ENCODE results near the gene GUCA2A. TPM values are rescaled to one million over a fixed set of nuclear protein-coding genes. Genes with fewer than 3 reads are reported as not detected.

Gene GUCA2A
- total and polyA plus RNA-seq, 2 of the 4 experiments (the other 2 are of a cell fraction) = not detected

DNA sequence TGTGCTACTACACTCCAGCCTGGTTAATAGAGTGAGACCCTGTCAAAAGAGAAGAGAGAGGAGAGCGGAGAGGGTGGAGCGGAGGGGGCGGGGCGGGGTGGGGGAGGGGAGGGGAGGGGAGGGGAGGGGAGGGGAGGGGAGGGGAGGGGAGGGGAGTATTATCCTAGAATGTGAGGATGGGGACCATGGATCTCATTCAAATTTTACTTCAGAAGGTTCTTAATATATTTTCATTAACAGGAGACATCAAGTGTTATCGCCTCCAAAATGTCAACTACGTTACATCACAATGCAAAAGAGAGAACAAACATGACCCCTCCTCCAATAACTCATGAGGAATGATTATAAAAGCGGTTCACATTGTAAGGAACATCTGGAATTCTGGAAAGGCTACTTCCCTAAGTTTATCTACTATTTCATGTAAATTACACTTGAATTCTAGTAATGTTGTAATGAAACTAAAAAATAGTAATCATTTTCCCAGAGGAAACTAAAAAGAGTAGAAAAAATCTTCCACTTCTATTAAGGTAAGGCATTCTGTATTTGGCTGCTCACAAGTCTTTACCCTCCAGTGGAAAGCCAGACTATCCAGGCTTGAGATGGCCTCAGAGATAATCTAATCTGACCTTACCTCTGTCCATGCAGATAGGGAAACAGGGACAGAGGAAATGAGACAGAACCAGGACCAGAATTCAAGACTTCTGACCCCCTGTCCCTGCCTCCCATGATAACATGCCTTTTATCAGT, 18.8 kb upstream of the GUCA2A start:
- H3K36me3 ChIP-seq (ENCODE audit: control insufficient read depth, insufficient read depth, low read length) = peaks cover 19% of the 10 kb centered on the region
- intact Hi-C loops (cut with micrococcal nuclease) = no loop called here
- no peak overlapping the region for H4K91ac ChIP-seq (ENCODE audit: insufficient read depth, low read depth, low read length)
- no peak overlapping the region for H2AK9ac ChIP-seq (replicated peaks; ENCODE audit: low read depth, low read length, poor library complexity)
- no peak overlapping the region for H3K56ac ChIP-seq (ENCODE audit: extremely low read depth, insufficient read depth, low read length)
- POLR2A ChIA-PET (ENCODE audit: unreplicated experiment) = no interaction called here
- H3K18ac ChIP-seq (ENCODE audit: low read depth, low read length) = no peak overlapping the region
- H3K14ac ChIP-seq (replicated peaks; ENCODE audit: low read depth, low read length) = no peak overlapping the region
- H3K27me3 ChIP-seq (ENCODE audit: control insufficient read depth, insufficient read depth, low read length) = no peaks in the 10 kb centered on the region
- WGBS, 2 experiments (ENCODE audit: extremely low coverage in 2 of 2, insufficient read length in 1 of 2) = no CpG with 5 or more reads among the region's 7 CpGs
- no peak overlapping the region for H4K5ac ChIP-seq (ENCODE audit: low read depth, low read length)
- 0 out of 2 replicates have a peak, but pooled peaks cover 2% of the 10 kb centered on the region for H3K9me1 ChIP-seq (ENCODE audit: insufficient read depth, low read length)
- BruUV-seq (replicated peaks) = no TSS peak
- no peak overlapping the region for H2BK15ac ChIP-seq (ENCODE audit: low read depth, low read length)
- in situ Hi-C loops (cut with MboI; ENCODE audit: low sequenced_read_pairs) = no loop called here
- H2BK20ac ChIP-seq (ENCODE audit: low read depth, low read length) = no peak overlapping the region
- H3K4me1 ChIP-seq (ENCODE audit: control insufficient read depth, insufficient read depth, low read length) = peaks cover 4% of the 10 kb centered on the region
- H3K4me3 ChIP-seq (ENCODE audit: insufficient read depth, low read depth, low read length) = no peak overlapping the region
- H3K4ac ChIP-seq (ENCODE audit: low read depth, low read length) = no peak overlapping the region
- dilution Hi-C loops (cut with HindIII; ENCODE audit: low sequenced_read_pairs, unreplicated experiment) = no loop called here
- H3K4me2 ChIP-seq (ENCODE audit: low read depth, low read length) = no peak overlapping the region
- no peak overlapping the region for H2BK120ac ChIP-seq (ENCODE audit: low read depth, low read length)
- ATAC-seq (ENCODE audit: low read depth) = no peak
- H3K27ac ChIP-seq (ENCODE audit: insufficient read depth, low read length) = no peak overlapping the region
- no peak for TF ChIP-seq NFE2L2 (IDR thresholded peaks at IDR 0.05; ENCODE audit: low read depth, low read length)
- no peak for TF ChIP-seq FOS (IDR thresholded peaks at IDR 0.05; ENCODE audit: low read depth, low read length)
- H2AFZ ChIP-seq (replicated peaks; ENCODE audit: low read length, poor library complexity) = no peak overlapping the region
- H3K9me3 ChIP-seq (ENCODE audit: control insufficient read depth, insufficient read depth, low read length) = no peaks in the 10 kb centered on the region
- H2AK5ac ChIP-seq (ENCODE audit: low read depth, low read length) = no peak overlapping the region
- CTCF ChIA-PET = interaction anchor here (0.6 to 0.7 kb wide), 2 partner anchors 11 to 333 kb away, joined by 3 to 5 read pairs; no protein-coding TSS in a partner anchor
- no peak overlapping the region for H4K8ac ChIP-seq (ENCODE audit: low read depth in 2 of 2, low read length in 2 of 2)
- H4K20me1 ChIP-seq (ENCODE audit: insufficient read depth, low read length) = no peaks in the 10 kb centered on the region; the same call in 1 of the 2 replicates
- no peak overlapping the region for H2BK5ac ChIP-seq (ENCODE audit: low read depth, low read length, poor library complexity, severe bottlenecking)
- no peak for DNase-seq
- no peak overlapping the region for H3K23ac ChIP-seq (ENCODE audit: low read depth, low read length)
- no peak overlapping the region for H3K9ac ChIP-seq (ENCODE audit: low read depth, low read length)
- H3K79me1 ChIP-seq (ENCODE audit: low read depth in 1 of 2, low read length in 2 of 2) = peaks cover 0 to 13% of the 10 kb centered on the region in 2 experiments; a peak in 2 of 4 replicates

All from IMR-90 (cell line).